ENCODE results near the gene BBS7. TPM values are rescaled to one million over a fixed set of nuclear protein-coding genes. Genes with fewer than 3 reads are reported as not detected.

The BBS7 gene, protein sequence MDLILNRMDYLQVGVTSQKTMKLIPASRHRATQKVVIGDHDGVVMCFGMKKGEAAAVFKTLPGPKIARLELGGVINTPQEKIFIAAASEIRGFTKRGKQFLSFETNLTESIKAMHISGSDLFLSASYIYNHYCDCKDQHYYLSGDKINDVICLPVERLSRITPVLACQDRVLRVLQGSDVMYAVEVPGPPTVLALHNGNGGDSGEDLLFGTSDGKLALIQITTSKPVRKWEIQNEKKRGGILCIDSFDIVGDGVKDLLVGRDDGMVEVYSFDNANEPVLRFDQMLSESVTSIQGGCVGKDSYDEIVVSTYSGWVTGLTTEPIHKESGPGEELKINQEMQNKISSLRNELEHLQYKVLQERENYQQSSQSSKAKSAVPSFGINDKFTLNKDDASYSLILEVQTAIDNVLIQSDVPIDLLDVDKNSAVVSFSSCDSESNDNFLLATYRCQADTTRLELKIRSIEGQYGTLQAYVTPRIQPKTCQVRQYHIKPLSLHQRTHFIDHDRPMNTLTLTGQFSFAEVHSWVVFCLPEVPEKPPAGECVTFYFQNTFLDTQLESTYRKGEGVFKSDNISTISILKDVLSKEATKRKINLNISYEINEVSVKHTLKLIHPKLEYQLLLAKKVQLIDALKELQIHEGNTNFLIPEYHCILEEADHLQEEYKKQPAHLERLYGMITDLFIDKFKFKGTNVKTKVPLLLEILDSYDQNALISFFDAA
- total RNA-seq (2014; rRNA removed; shearing (Covaris generic)), result 12.7 and 24.1 TPM in 2 replicates

DNA sequence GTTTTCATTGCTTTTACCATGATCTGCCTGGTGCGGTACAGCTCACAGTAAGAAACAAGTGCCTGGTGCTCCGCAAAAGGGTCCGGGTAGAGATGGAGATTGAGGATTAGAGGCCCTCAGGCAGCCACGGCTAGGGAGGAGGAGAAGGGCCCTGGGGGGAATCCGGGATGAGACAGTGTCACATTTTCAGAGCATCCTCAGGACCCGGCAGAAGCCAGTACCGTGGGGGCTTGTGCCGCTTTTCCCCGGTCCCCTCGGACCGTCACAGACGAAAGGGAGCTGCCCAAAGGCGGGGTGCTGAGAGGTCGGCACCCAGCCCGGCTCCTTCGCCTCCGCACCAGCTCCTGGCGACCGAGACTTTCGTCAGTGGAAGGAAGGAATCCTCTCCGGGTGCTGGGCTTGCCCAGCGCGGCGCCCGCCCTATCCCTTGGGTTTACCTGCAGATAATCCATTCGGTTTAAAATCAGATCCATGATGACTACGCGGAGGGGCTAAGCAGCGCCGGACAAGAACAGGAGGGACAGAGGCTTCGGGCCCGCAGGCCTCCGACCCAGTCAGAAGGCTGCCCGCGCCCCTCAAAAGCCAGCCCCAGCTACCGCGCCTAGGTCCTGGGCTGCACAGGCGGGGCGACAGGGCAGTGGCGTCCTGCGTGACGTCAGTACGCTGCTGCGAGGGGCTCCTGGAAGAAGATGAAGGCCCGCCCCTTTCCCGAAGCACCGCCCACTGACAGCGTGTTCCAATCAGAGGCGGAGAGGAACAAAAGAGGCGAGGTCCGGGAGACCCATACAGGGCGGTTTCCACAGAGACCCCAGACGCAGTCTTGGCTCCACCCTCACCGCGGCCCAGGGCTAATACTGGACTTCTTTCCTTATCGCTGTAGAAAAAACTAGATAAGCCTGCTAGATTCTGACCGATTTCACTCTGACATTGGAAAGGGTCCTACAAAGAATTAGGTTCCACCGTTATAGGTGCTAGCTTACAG, at the start of gene BBS7:
Gene BBS7, minus strand, starts transcription at position 634 of the 982 bp plus-strand sequence. Its CDS starts 161 bp downstream, at position 473.
- peak; percentile 93 for DNase-seq (ENCODE audit: low read depth)

DNA sequence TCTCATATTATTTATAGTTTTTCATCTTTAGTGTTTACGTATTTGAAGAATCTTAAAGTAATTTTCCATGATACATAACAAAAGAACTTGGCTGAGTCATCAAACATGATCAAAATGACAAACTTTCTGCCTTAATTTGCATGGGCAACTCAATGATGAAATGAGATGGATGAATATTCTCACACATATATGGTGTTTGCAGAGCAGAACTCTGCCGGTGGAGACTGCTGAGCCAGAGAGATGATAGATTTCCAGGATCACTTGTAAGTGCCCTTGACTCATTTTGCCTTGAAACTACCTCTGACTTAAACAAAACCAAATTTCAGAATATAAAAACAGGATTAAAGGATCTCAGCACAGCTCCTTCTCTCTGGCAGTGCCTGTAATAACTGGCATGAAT, 43.4 kb upstream of the BBS7 start:
- no peak for DNase-seq (ENCODE audit: low read depth)

DNA sequence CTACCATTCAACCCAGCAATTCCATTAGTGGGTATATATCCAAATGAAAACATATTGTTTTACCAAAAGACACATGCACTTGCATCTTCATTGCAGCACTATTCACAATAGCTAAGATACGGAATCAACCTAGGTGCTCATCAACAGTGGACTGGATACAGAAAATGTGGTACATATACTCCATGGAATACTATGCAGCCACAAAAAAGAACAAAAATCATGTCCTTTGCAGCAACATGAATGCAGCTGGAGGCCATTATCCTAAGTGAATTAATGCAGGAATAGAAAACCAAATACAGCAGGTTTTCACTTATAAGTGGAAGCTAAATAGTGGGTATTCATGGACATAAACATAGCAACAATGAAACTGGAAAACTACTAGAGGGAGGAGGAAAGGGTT, 38.1 kb upstream of the BBS7 start:
- DNase-seq (ENCODE audit: low read depth), result no peak

DNA sequence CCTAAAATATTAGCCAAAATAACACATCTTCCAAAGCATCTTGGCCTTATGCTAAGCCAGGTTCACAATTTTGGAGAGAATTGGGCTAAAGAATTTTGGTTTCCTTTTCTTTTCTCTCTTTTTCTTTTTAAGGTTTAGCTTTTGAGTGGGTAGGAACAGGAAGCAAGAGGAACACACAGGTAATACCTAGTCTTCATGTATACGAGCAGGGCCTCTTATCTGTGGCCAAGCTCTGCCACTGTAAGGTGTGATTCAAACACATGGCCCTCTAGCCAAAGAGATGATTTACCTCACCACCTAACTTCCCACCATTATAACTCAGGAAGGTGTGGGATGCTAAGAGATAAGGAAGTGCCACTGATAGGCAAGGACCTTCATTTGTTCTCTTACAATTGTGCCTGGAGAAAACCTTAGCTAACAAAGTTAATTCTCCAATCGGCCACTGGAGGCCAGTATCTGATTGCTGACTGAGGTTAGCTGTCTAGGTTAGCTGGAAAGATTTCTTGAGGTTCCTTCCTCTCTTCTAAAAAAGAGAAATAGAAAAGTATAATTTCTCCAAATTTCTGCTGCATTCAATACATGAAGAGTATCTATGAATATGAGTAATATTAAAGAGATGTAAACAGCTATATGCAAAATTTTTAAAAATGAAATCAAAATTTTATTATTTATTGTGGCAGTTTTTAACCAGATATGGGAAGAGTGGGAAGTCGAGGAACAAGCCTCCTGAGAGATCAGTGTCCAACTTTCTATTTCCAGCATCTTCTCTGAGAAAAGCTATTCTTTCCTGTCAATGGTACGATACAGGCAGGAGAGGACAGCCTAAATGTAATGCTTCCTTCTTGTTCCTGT, 30.1 kb upstream of the BBS7 start:
- DNase-seq (ENCODE audit: low read depth), result peak; percentile 27

DNA sequence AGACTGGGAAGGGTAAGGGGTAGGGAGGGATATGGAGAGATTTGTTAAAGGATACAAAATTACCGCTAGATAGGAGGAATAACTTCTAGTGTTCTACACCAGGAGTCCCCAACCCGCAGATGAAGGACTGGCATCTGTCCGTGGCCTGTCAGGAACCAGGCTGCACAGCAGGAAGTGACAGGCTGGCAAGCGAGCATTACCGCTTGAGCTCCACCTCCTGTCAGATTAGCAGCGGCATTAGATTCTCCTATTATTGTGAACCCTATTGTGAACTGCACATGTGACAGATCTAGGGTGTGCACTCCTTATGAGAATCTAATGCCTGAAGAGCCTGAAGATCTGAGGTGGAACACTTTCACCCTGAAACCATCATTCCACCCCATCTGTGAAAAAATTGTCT, 27.9 kb upstream of the BBS7 start:
- peak; percentile 2 for DNase-seq (ENCODE audit: low read depth)

DNA sequence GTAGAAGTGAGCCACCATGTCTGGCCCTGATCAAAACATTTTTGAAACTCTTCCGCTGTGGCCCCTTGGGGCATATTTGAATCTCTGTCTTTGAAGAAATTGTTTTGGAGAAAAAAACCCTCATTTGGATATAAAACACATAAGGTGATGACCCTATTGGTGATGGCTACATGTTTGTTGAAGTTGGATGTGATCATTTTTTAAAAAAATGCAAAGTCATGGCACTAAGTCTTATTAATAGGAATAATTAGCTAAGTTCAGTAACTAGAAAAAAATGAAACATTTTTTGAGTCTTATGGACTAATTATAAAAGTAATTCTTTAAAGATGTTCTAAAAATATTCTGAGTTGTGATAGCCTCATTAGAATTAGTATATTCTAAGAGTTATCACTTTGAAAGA, 17.9 kb upstream of the BBS7 start:
- DNase-seq (ENCODE audit: low read depth), result no peak

DNA sequence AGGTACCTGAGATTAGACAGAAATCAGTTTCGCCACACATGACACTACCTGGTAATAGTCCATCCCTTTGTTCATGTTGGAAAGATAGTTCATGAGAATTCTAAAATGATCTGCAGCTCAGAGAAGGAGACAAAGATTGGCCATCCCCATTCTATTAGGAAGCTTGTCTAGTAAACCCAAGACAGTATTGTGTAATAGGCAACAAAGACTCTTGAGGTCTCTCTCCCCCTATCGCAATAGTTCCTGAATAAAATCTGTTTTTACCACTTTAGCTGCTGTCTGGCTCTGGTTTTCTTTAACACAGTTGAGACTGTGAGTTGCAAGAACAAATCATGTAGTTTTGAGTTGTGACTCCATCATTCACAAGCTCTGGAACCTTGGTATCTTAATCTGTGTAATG, 14.8 kb upstream of the BBS7 start:
- no peak for DNase-seq (ENCODE audit: low read depth)

DNA sequence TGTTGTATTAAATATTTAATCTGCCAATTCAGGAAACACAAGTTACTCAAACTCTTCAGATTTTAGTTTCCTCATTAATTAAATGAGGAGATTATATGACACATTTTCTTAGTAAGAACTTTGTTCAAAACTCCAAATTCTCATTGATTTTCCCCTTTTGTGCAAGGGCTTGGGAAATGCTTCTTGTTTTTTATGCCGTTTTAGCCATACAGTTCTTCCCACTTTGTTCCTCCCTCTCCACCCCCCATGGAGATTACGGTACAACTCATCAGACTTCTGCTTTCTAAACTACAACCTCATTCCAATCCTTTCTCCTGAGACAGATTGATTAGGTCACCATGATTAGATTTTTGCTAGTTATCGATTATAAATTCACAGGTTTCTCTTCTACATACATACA, 10.9 kb upstream of the BBS7 start:
- no peak for DNase-seq (ENCODE audit: low read depth)

DNA sequence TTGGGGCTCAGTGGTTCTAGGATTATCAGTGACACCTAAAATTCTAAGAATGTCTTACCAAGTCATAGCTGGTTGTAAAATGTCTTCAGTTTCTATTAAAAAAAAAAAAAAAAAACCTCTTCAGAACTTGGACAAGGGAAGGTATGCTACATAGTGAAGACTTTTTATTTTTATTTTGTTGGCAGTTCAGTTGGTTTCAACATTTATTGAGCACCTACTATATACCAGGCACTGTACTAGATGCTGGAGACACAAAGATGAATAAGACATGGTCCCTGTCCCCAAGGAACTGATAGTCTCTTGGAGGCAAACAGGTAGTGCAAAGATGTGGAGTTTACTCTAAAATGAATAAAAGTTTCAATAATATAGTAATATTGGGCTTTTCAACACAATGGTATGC, 8.9 kb upstream of the BBS7 start:
- no peak for DNase-seq (ENCODE audit: low read depth)

DNA sequence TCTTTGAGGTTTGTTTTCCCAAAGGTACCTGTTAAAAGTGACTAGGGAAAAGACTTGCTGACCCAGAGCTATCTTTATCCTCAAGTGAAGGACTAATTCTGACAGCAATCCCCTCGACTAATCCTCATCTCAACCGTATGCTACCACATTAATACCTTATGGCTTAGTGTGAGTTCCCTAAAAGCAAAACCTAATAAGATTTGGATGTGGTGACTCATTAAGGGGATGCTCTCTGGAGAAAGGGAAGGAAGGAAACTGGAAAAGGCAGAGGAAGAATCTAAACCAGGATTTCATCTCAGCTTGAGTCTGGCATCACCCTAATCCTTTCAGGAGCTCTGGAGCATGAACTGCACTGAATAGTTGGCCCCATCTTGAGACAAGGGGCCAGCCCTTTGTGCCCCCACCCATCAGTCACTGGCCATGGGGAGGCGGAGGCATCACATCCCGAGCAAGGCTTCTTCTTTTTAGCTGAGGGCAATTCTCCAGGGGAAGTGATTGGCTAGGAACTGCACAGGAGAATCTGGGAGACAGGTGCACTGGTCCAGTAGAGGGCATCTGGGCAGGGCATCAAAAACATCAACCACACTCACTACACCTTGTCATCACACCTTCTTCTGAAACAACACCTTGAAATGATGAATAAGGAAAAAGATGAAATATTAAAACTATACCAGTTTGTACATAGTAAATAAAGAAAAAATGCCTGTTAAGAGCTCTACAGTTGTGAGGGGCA, 6.9 kb upstream of the BBS7 start:
- DNase-seq (ENCODE audit: low read depth), result no peak

DNA sequence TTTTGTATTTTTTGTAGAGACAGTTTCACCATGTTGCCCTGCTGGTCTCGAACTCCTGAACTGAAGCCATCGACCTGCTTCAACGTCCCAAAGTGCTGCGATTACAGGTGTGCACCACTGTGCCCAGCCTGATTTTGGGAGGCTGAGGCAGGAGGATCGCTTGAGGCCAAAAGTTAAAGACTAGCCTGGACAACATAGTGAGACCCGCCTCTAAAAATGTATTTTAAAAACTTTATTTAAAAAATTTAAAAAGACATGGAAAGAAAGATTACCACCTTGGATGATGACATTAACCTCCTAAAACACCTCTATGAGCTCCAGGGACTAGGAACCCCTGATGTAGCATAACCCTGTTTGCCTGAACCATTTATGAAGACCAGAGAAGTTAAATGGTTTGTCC, 5.8 kb upstream of the BBS7 start:
- DNase-seq (ENCODE audit: low read depth), result no peak

DNA sequence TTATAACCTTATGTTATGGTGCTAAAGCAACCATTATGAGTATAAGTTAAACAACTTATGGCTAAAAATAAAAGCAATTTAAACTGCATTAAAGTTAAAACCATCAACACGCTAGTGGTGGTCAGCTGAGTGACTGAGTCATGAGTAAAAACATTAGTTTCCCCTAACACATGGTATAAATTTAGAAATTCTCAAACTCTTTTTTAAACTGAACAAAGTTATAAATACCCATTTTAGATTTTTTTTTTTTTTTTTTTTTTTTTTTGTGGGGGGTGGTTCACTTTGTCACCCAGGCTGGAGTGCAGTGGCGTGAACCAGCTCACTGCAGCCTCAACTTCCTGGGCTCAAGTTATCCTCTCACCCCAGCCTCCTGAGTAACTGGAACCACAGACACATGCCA, 5.4 kb upstream of the BBS7 start:
- no peak for DNase-seq (ENCODE audit: low read depth)

DNA sequence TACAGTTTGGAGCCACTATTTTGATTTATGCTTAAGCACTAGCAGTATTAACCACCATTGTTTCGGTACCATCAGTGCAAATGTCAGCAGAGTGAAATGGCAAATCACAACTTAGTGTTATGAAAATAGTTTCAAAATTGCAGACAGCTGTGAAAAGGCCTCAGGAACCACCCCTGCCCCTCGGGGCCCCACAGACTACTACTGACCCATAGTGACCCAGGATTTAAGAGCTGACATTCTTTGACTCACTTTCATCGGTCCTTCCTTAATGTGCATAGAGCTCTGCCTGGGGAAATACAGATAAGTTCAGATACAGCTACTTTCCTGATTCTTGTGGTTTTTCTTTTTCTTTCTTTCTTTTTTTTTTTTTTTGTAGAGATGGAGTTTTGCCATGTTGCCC, 3.3 kb upstream of the BBS7 start:
- no peak for DNase-seq (ENCODE audit: low read depth)

DNA sequence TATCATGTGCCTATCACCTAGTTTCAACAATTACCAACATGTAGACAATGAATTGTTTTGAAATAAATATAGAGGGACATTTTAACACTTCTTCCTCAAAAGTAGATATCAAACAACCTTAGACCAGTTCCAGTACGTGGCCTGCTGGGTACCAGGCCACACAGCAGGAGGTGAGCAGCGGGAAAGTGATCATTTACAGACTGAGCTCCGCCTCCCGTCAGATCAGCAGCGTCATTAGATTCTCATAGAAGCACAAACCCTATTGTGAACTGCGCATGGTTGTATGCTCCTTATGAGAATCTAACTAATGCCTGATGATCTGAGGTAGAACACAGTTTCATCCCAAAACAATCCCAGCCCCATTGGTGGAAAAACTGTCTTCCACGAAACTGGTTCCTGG, 6.5 kb downstream of the BBS7 start:
- DNase-seq (ENCODE audit: low read depth), result no peak

DNA sequence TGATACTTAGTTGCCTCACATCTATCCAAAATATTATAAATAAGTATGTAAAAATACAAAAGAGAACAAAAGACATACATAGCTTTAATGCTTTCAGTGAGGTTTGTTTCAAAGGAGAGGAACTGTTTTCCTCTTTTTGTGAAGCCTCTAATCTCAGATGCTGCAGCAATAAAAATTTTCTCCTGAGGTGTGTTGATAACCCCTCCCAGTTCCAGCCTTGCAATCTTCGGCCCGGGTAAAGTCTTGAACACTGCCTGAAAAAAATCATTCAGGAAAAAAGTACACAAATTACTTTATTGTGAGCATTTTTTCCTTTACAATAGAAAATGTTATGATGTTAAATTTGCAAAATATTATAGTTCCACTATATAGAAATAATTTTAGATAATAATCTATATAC, 8.8 kb downstream of the BBS7 start:
- DNase-seq (ENCODE audit: low read depth), result no peak

DNA sequence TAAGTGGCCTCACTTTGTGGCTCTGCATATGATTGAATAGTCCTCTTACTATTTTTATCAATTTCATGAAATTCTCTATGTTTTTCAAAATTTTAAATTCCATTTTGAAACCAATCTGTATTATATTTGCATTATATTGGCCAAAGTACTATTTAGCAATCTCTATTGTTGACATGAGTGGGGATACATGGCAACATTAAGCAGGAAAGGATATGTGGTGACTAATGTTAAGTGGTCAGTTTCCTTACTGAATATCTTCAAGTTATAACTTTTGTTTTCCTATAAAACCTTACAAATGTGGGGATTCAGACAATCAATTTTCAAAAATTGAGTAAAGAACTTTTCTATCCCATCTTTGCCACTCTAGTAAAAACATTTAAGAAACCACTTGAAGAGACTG, 10.2 kb downstream of the BBS7 start:
- DNase-seq (ENCODE audit: low read depth), result no peak

DNA sequence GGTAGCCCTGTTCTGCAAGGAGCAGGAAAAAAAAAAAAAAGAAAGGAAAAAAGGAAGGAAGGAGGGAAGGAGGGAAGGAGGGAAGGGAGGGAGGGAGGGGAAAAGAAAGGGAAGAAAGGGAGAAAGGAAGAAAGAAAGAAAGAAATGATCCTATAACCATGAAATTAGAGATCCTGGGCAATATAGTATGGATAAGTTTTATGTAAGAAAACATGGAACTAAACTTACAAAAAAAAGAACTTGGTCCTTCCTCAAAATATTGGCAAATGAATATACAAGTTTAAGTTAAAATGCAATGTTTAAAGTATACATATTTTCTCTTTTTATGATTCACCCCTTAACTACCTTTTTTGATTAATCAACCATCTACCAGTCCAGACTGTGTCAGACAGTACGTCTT, 18.9 kb downstream of the BBS7 start:
- no peak for DNase-seq (ENCODE audit: low read depth)

DNA sequence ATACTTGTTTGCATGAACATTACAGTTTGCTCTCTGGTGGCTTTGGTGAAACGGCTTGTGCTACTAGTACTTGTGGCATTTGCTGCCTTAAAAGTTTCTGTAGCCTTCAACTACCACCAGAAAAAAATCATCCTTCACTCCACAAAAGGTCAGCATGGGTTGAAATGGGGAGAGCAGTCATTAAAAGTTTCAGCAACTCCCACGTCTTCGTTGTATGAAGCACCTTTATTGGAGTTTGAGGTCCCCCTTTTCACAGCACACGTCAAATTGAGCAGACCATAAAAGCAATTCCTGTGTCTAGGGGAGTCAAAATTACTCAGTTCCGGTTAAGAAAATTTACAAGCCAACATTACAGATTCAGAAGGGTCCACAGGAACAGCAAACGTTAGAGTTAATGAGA, 23.6 kb downstream of the BBS7 start:
- no peak for DNase-seq (ENCODE audit: low read depth)

DNA sequence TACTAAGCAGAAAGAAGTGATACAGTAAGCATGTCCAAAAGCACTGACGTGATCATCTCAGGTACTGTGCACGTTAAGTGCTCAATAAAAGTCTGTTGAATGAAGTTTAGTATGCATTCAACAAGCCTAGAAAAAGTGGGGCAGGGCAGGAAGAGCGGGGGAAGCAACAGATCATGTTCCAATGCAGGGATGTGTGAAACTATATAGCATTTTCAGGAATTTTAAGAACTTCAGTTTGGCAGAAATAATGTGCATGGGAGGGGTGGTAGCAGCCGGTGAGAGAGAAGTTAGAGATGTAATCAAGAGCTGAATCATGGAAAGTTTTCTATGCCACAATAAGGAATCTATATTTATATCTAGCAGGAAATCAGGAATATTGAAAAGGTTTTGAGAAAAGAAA, 27.4 kb downstream of the BBS7 start:
- DNase-seq (ENCODE audit: low read depth), result no peak

DNA sequence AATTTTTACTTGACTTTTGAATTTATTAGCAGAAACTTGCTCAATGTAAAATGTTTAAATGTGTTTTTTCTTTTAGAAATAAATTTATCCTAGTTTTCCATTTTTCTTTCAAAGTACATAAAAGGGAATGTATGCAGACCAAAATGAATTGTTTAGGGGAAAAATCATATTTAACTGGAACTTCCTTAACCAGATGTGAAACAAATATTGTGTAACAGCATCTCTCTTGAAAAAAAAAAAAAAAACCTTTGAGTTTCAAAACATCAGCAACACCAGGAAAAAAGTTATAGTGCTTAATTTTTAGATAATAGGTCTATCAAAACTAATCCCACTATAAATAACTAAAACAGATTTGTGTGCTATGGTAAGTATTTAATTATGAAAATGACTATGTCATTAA, 32.1 kb downstream of the BBS7 start:
- DNase-seq (ENCODE audit: low read depth), result no peak

DNA sequence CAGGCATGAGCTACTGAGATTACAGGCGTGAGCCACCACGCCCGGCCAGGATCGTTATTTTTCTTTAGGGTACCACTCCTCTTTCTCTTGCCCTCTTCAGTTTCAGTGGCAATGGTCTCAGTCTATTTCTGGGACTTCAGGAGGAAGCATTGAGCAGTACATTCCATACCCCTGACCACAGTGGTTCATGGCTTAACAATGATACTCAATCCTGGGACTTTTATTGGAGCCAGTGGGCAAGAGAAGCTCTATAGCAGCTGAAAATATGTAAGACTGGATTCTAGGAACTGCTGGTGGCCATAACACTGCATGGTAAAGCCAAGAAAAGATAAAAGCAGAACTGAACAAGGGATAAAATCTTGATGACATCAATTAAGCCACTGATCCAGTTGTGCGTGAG, 40.8 kb downstream of the BBS7 start:
- DNase-seq (ENCODE audit: low read depth), result no peak

Data from Daoy (cell line).